A549 treated with Mapracorat at 1 μM for 4 hours (cell line): ENCODE results near the gene SNF8. TPM values are rescaled to one million over a fixed set of nuclear protein-coding genes. Genes with fewer than 3 reads are reported as not detected.

Experiments
- total RNA-seq: library from RNA; stranded (reverse); fragments of 200-300 nt; extraction: Qiagen RNA extraction; gene quantifications from 5 replicates; pipeline ENCODE4 v1.2.3, GENCODE V29; 2022

The SNF8 gene
- 268 to 334 TPM (median 298 TPM) in 5 replicates for total RNA-seq

GRCh38 chr17:48944515-48945260 lies at the start of gene SNF8:
SNF8 (minus strand) TSS chr17:48944842; CDS start chr17:48944734, 108 bp downstream.

GRCh38 chr17:48908047-48908843 lies 36.4 kb downstream of the SNF8 start, which contains the start of gene UBE2Z:
UBE2Z (plus strand) TSS chr17:48908407; CDS start chr17:48908504, 97 bp downstream.

Other genes with a start within 250 kb of the SNF8 start
- not detected in 5 replicates for gene PRAC1, start 222.3 kb downstream of the SNF8 start, total RNA-seq
- gene PRAC2, start 221.7 kb downstream of the SNF8 start, total RNA-seq = not detected in 5 replicates
- 1.8 to 2.4 TPM (median 2.1 TPM) in 5 replicates for gene HOXB13, start 216.1 kb downstream of the SNF8 start, total RNA-seq
- gene TTLL6, start 127.6 kb downstream of the SNF8 start, total RNA-seq = 0.33 to 0.75 TPM (median 0.49 TPM) in 5 replicates
- gene CALCOCO2, start 113.8 kb downstream of the SNF8 start, total RNA-seq = 59.2 to 91.7 TPM (median 79.1 TPM) in 5 replicates
- gene ATP5MC1, start 52.1 kb downstream of the SNF8 start, total RNA-seq = 487 to 715 TPM (median 564 TPM) in 5 replicates
- 120 to 127 TPM (median 123 TPM) in 5 replicates for gene UBE2Z, start 36.4 kb downstream of the SNF8 start, total RNA-seq
- 4.2 to 5.3 TPM (median 4.8 TPM) in 5 replicates for gene GIP, start 23.8 kb upstream of the SNF8 start, total RNA-seq
- gene IGF2BP1, start 52.5 kb upstream of the SNF8 start, total RNA-seq = 52.4 to 90.0 TPM (median 78.0 TPM) in 5 replicates
- 0.32 to 0.57 TPM (median 0.44 TPM) in 5 replicates for gene B4GALNT2, start 187.9 kb upstream of the SNF8 start, total RNA-seq